GM23338 (cell line): ENCODE data around the gene ZYG11B.

Experiments
- CREB1 ChIP-seq: fragments of 250-450 bp; sonication (Bioruptor Pico); IDR thresholded peaks from 2 replicates; pipeline ENCODE4 v1.5.0; 2020; ENCODE audit warnings: low read depth, mild to moderate bottlenecking, moderate library complexity
- EZH2 ChIP-seq: fragments of 200-600 bp; sonication (generic); IDR thresholded peaks from one replicate; pipeline ENCODE4 v1.8.0; 2017; ENCODE audit warnings: antibody characterized with exemption, mild to moderate bottlenecking, low read depth; ENCODE audit not compliant: unreplicated experiment
- EZH2phosphoT487 ChIP-seq: fragments of 200-600 bp; sonication (generic); IDR thresholded peaks from one replicate; pipeline ENCODE4 v1.8.1; 2018; ENCODE audit warnings: antibody characterized with exemption; ENCODE audit not compliant: unreplicated experiment
- JUNB ChIP-seq: IDR thresholded peaks from one replicate; pipeline ENCODE4 v1.6.1; 2016; ENCODE audit warnings: antibody characterized with exemption; ENCODE audit not compliant: unreplicated experiment
- POLR2AphosphoS5 ChIP-seq: IDR thresholded peaks from 2 replicates; pipeline ENCODE4 v1.6.1; 2016; ENCODE audit warnings: antibody characterized with exemption, low read depth
- REST ChIP-seq: IDR thresholded peaks from one replicate; pipeline ENCODE4 v1.6.1; 2018; ENCODE audit warnings: antibody characterized with exemption; ENCODE audit not compliant: unreplicated experiment
- STAT1 ChIP-seq: IDR thresholded peaks from one replicate; pipeline ENCODE4 v1.6.1; 2016; ENCODE audit warnings: antibody characterized with exemption; ENCODE audit not compliant: unreplicated experiment
- ZNF331 ChIP-seq: fragments of 250-450 bp; sonication (Bioruptor Pico); IDR thresholded peaks from 2 replicates; pipeline ENCODE4 v1.5.0; 2020; ENCODE audit warnings: low read depth, mild to moderate bottlenecking, moderate library complexity
- TF ChIP-seq, protein P1 (sequence below), 2 experiments: fragments of 200-600 bp in 1 of 2; sonication (generic) in 1 of 2; conservative IDR thresholded peaks; 2 replicates each; pipeline versions ENCODE4 v1.5.1 to v1.6.1; 2016 to 2017; ENCODE audit warnings: antibody characterized with exemption in 2 of 2, low read depth in 2 of 2, mild to moderate bottlenecking in 2 of 2, moderate library complexity in 1 of 2
- TF ChIP-seq, protein P2 (sequence below): IDR thresholded peaks from 2 replicates; pipeline ENCODE4 v1.6.1; 2016; ENCODE audit warnings: antibody characterized with exemption

GRCh38 chr1:52679498-52679897 lies 46.8 kb upstream of the ZYG11B start:
- TF ChIP-seq, protein P1, sequence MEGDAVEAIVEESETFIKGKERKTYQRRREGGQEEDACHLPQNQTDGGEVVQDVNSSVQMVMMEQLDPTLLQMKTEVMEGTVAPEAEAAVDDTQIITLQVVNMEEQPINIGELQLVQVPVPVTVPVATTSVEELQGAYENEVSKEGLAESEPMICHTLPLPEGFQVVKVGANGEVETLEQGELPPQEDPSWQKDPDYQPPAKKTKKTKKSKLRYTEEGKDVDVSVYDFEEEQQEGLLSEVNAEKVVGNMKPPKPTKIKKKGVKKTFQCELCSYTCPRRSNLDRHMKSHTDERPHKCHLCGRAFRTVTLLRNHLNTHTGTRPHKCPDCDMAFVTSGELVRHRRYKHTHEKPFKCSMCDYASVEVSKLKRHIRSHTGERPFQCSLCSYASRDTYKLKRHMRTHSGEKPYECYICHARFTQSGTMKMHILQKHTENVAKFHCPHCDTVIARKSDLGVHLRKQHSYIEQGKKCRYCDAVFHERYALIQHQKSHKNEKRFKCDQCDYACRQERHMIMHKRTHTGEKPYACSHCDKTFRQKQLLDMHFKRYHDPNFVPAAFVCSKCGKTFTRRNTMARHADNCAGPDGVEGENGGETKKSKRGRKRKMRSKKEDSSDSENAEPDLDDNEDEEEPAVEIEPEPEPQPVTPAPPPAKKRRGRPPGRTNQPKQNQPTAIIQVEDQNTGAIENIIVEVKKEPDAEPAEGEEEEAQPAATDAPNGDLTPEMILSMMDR (conservative IDR thresholded peaks at IDR 0.05; ENCODE audit: low read depth in 2 of 2) = no peak
- TF ChIP-seq EZH2 = no peak
- TF ChIP-seq EZH2phosphoT487 = no peak
- TF ChIP-seq POLR2AphosphoS5 = no peak
- no peak for TF ChIP-seq STAT1
- TF ChIP-seq JUNB = no peak
- no peak for TF ChIP-seq CREB1
- no peak for TF ChIP-seq REST
- no peak for TF ChIP-seq ZNF331 (CRISPR knock-in tag)
- TF ChIP-seq, protein P2, sequence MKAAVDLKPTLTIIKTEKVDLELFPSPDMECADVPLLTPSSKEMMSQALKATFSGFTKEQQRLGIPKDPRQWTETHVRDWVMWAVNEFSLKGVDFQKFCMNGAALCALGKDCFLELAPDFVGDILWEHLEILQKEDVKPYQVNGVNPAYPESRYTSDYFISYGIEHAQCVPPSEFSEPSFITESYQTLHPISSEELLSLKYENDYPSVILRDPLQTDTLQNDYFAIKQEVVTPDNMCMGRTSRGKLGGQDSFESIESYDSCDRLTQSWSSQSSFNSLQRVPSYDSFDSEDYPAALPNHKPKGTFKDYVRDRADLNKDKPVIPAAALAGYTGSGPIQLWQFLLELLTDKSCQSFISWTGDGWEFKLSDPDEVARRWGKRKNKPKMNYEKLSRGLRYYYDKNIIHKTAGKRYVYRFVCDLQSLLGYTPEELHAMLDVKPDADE = no peak
